HG03135 (cell line): ENCODE results near the gene DDO.
"Not testable (repeated sequence)": the region's sequence is repeated elsewhere in the genome, so short reads cannot be mapped to it uniquely, and the experiment has no call there.

Experiments used
- ATAC-seq: cut with Tn5 transposase; IDR thresholded peaks from one replicate; pipeline ENCODE4 v1.9.1; 2021; ENCODE audit warnings: mild to moderate bottlenecking, moderate library complexity; ENCODE audit not compliant: unreplicated experiment

Gene DDO

GRCh38 chr6:110415086-110415916 lies at the start of gene DDO:
Gene DDO (minus strand): TSS chr6:110415575. CDS start chr6:110413462, 2,113 bp downstream.
- ATAC-seq = no peak

GRCh38 chr6:110462884-110463481 lies 47.6 kb upstream of the DDO start:
- no peak for ATAC-seq

- ATAC-seq = no peak
Observed at GRCh38 chr6:110461376-110461775, 46.0 kb upstream of the DDO start.

GRCh38 chr6:110459137-110459536 lies 43.8 kb upstream of the DDO start:
- ATAC-seq = no peak

- ATAC-seq = no peak
Observed at GRCh38 chr6:110458476-110458875, 43.1 kb upstream of the DDO start.

- not testable (repeated sequence) for ATAC-seq
Observed at GRCh38 chr6:110457567-110458175, 42.3 kb upstream of the DDO start.

- ATAC-seq = no peak
Observed at GRCh38 chr6:110456694-110457093, 41.3 kb upstream of the DDO start.

GRCh38 chr6:110449541-110449895 lies 34.1 kb upstream of the DDO start:
- no peak for ATAC-seq

- no peak for ATAC-seq
Observed at GRCh38 chr6:110448846-110449540, 33.6 kb upstream of the DDO start.

- no peak for ATAC-seq
Observed at GRCh38 chr6:110447761-110448160, 32.4 kb upstream of the DDO start.

- ATAC-seq = no peak
Observed at GRCh38 chr6:110446405-110446804, 31.0 kb upstream of the DDO start.

GRCh38 chr6:110440026-110440425 lies 24.7 kb upstream of the DDO start:
- ATAC-seq = no peak

- ATAC-seq = no peak
Observed at GRCh38 chr6:110439356-110439755, 24.0 kb upstream of the DDO start.

- ATAC-seq = no peak
Observed at GRCh38 chr6:110434961-110435602, 19.7 kb upstream of the DDO start.

GRCh38 chr6:110432285-110432900 lies 17.0 kb upstream of the DDO start:
- ATAC-seq = no peak

- ATAC-seq = no peak
Observed at GRCh38 chr6:110430741-110431140, 15.4 kb upstream of the DDO start.

- ATAC-seq = no peak
Observed at GRCh38 chr6:110430236-110430635, 14.9 kb upstream of the DDO start.

- no peak for ATAC-seq
Observed at GRCh38 chr6:110428153-110428552, 12.8 kb upstream of the DDO start.

- ATAC-seq = no peak
Observed at GRCh38 chr6:110425816-110426215, 10.4 kb upstream of the DDO start.

GRCh38 chr6:110422444-110422822 lies 7.1 kb upstream of the DDO start:
- ATAC-seq = no peak
